Left ventricle myocardium inferior (tissue), 1 donor: ENCODE results near the gene LRRD1. TPM values are rescaled to one million over a fixed set of nuclear protein-coding genes. Genes with fewer than 3 reads are reported as not detected.

Experiments
- DNase-seq: peaks from one replicate; pipeline ENCODE4 v3.0.0-alpha.2; 2020
- H3K27ac ChIP-seq: fragments of 200-600 bp; replicated peaks from 2 replicates; pipeline ENCODE4 v1.8.0; 2021
- H3K27me3 ChIP-seq: fragments of 200-600 bp; 2 replicates; pipeline ENCODE4 v1.8.0; 2021; ENCODE audit warnings: low read depth
- H3K36me3 ChIP-seq: fragments of 200-600 bp; 2 replicates; pipeline ENCODE4 v1.8.0; 2021
- H3K4me1 ChIP-seq: fragments of 200-600 bp; 2 replicates; pipeline ENCODE4 v1.8.0; 2021
- H3K4me3 ChIP-seq: fragments of 200-600 bp; 2 replicates; pipeline ENCODE4 v1.8.0; 2021; ENCODE audit warnings: mild to moderate bottlenecking, moderate library complexity
- H3K9me3 ChIP-seq: fragments of 200-600 bp; replicated peaks from 2 replicates; pipeline ENCODE4 v1.8.0; 2021
- intact Hi-C: fragments of 100-400 bp; cut with micrococcal nuclease; formaldehyde crosslinking; loops from one replicate; pipeline ENCODE4 v1.11.0; 2022
- long read RNA-seq: library from polyadenylated mRNA; unstranded; transcript quantifications from one replicate; pipeline ENCODE4 v2.0.0, GENCODE V29; 2021
- total RNA-seq: library from RNA; stranded (reverse); fragmentation: NEBNext Ultra II Directional; extraction: Animal tissue kit (Norgen Biotek cat#: 25700); gene quantifications from one replicate; pipeline ENCODE4 v1.2.1, GENCODE V29; 2021
- TF ChIP-seq, protein P1 (sequence below): fragments of 200-600 bp; IDR thresholded peaks from 2 replicates; pipeline ENCODE4 v1.8.0; 2021; ENCODE audit warnings: antibody characterized with exemption, mild to moderate bottlenecking, borderline replicate concordance
- donor health status: DM: no; HTN: yes; CAD: no; lungs with severe emphysema.

LRRD1 gene
- not detected for total RNA-seq
- long read RNA-seq: 0 reads

DNA sequence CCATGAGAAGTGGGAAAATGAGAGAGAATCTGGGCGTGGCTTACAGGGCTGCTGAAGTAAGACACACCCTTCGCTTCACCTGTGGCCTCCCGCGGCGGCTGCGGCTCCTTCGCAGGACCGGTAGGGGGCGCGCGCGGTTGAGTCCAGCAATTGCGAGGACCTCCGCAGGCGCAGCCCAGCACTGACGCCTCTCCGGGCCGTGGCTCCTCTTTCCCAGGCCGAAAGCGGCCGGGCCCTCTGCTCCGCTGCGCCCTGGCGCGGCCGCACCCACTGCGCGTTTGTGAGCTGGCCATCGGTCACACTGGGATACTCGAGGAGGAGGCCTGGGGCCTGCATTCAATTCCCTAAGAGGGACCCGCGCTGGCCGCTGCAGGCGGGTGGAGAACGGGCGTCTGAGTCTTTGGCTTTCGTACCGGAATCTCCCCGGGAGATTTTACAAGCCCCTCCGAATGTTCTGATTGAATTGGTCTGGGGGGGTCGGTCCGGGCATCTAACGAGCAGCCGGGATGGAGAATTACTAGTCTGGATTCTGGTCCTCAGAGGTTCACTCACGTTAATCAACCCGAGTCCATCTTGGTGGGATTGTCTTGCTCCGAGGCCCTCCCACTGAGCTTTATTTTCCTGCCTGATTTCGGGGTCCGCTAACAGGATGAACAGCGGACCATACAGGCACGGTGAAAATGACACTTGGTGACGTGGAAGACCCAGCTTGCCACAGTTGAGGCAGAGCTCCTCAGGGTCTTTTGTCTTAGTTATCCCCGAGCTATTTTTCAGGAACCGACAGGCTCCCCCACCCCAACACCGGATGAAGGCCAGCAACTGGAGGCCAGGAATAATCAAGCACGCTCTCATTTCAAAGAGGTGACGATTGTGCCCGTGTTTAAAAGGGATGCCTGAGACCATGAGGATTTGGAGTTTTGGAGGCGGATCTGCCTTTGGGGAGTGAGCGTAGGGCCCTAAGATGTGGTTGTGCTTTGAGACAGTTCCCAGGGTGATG, at the start of gene LRRD1:
LRRD1 (minus strand) TSS at position 215 of the 997 bp plus-strand sequence. CDS start 13,940 bp downstream, outside the sequence.
- Histone ChIP-seq H3K27ac (peak within 1 kb of the TSS; percentile 84), H3K4me1 (peaks cover 12% of the 10 kb centered on the region), H3K36me3 (no peaks in the 10 kb centered on the region), H3K4me3 (peak within 1 kb of the TSS; percentile 72), H3K27me3 (no peaks in the 10 kb centered on the region), H3K9me3 (peaks cover 22% of the 10 kb centered on the region)
- intact Hi-C loops: no loop called here
- peak; percentile 87 for DNase-seq
- TF ChIP-seq, protein P1, sequence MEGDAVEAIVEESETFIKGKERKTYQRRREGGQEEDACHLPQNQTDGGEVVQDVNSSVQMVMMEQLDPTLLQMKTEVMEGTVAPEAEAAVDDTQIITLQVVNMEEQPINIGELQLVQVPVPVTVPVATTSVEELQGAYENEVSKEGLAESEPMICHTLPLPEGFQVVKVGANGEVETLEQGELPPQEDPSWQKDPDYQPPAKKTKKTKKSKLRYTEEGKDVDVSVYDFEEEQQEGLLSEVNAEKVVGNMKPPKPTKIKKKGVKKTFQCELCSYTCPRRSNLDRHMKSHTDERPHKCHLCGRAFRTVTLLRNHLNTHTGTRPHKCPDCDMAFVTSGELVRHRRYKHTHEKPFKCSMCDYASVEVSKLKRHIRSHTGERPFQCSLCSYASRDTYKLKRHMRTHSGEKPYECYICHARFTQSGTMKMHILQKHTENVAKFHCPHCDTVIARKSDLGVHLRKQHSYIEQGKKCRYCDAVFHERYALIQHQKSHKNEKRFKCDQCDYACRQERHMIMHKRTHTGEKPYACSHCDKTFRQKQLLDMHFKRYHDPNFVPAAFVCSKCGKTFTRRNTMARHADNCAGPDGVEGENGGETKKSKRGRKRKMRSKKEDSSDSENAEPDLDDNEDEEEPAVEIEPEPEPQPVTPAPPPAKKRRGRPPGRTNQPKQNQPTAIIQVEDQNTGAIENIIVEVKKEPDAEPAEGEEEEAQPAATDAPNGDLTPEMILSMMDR: peak; percentile 100

DNA sequence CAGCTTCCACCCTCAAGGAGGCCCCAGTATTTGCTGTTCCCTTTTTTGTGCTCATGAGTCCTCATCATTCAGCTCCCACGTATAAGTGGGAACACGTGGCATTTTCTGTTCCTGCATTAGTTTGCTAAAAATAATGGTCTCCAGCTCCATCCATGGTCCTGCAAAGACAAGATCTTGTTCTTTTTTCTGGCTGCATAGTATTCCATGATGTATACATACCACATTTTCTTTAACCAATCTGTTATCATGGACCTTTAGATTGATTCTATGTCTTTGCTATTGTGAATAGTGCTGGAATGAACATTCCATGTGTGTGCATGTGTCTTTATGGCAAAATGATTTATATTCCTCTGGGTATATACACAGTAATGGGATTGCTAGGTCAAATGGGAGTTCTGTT, 49.8 kb upstream of the LRRD1 start:
- Histone ChIP-seq H3K27me3 (no peaks in the 10 kb centered on the region), H3K27ac (no peak overlapping the region), H3K9me3 (peaks cover 7% of the 10 kb centered on the region), H3K4me3 (no peak overlapping the region), H3K36me3 (peaks cover 91% of the 10 kb centered on the region), H3K4me1 (no peaks in the 10 kb centered on the region)
- no peak for DNase-seq
- TF ChIP-seq, protein P1: no peak
- intact Hi-C loops: no loop called here

DNA sequence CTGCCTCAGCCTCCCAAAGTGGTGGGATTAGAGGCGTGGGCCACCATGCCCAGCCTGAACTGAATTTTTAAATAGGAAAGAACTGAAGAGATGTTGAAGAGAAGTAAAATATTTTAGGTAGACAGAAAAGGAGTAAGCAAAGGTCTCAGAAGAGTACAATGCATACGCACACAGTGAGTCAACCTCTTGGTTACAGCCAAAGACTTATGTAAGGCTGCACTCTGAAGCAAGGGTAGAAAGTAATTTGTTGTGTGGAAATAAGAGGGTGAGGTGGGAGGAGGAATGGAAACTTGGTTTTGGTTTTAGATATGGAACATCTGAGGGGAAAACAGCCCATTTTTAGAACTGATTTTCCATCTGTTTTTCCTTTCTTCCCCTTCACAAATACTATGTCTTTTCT, 49.2 kb upstream of the LRRD1 start:
- DNase-seq: no peak
- Histone ChIP-seq H3K36me3 (peaks cover 90% of the 10 kb centered on the region), H3K9me3 (peaks cover 7% of the 10 kb centered on the region), H3K4me3 (no peak overlapping the region), H3K27ac (no peak overlapping the region), H3K4me1 (no peaks in the 10 kb centered on the region), H3K27me3 (no peaks in the 10 kb centered on the region)
- TF ChIP-seq, protein P1: no peak
- intact Hi-C loops: no loop called here

DNA sequence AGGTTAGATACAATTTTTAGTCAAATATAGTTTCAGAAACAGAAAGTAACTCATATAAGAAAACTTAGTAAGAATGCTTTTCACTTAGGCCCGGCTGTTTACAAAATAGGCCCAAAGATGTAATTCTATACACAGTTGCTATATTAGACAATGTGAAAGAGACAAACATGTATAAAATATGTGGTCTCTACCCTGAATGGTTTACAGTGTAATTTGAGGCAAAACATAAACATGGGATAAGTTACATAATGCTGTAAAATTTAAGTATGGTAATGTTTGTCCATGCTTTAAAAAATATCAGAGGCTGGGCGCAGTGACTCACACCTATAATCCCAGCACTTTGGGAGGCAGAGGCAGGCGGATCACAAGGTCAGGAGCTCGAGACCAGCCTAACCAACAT, 48.0 kb upstream of the LRRD1 start:
- Histone ChIP-seq H3K27me3 (no peaks in the 10 kb centered on the region), H3K27ac (no peak overlapping the region), H3K36me3 (peaks cover 90% of the 10 kb centered on the region), H3K4me1 (no peaks in the 10 kb centered on the region), H3K4me3 (no peak overlapping the region), H3K9me3 (peaks cover 7% of the 10 kb centered on the region)
- TF ChIP-seq, protein P1: no peak
- intact Hi-C loops: no loop called here
- DNase-seq: no peak

DNA sequence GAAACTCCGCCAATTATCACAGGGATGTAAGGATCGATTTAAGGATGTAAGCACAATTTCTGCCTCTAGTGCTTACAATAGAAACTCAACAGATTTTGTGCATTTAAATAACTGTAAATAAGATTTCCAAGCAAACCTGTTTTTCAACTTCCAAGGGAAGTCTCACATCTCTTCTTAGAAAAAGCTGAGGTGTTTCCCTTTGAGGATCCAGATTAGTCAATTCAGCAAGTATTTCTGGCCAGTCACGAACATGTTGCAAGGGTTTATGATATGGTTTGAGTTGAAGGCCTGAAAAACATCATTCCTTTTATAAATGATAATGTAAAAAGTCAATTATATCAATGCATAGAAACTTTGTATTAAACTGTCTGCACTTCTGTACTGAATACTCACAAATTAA, 42.8 kb upstream of the LRRD1 start:
- intact Hi-C loops: no loop called here
- Histone ChIP-seq H3K27ac (no peak overlapping the region), H3K9me3 (no peaks in the 10 kb centered on the region), H3K36me3 (peaks cover 99% of the 10 kb centered on the region), H3K4me1 (no peaks in the 10 kb centered on the region), H3K4me3 (no peak overlapping the region), H3K27me3 (no peaks in the 10 kb centered on the region)
- no peak for DNase-seq
- TF ChIP-seq, protein P1: no peak
